Activated B cell treated with CpG ODN at 0.5 μM for 24 hours (primary cell): ENCODE results near the gene SHISA4. TPM values are rescaled to one million over a fixed set of nuclear protein-coding genes. Genes with fewer than 3 reads are reported as not detected.

Experiments used
- ATAC-seq: fragments of 200-7000 bp; cut with Tn5 transposase; one replicate; pipeline ENCODE4 v1.10.0; 2021; ENCODE audit warnings: low read depth, mild to moderate bottlenecking, moderate library complexity
- CTCF ChIA-PET: fragments of 350-600 bp; sonication (Branson Sonifier 250); formaldehyde crosslinking; loops from one replicate; lab custom pipeline; 2021; ENCODE audit warnings: antibody characterized with exemption; lab: Charles Lee
- POLR2A ChIA-PET: fragments of 350-600 bp; sonication (Branson Sonifier 250); formaldehyde crosslinking; loops from one replicate; lab custom pipeline; 2021; ENCODE audit warnings: antibody characterized with exemption; lab: Charles Lee
- DNase-seq: peaks from one replicate; pipeline ENCODE4 v3.0.0; 2022
- H3K27ac Mint-ChIP-seq: one replicate; pipeline ENCODE4 v1.8.0; 2020; ENCODE audit warnings: mixed read lengths
- H3K27me3 Mint-ChIP-seq: one replicate; pipeline ENCODE4 v1.8.0; 2021; ENCODE audit warnings: mixed read lengths
- H3K36me3 Mint-ChIP-seq: one replicate; pipeline ENCODE4 v1.8.0; 2021; ENCODE audit warnings: low read depth, mixed read lengths
- H3K4me1 Mint-ChIP-seq: one replicate; pipeline ENCODE4 v1.8.0; 2021; ENCODE audit warnings: mixed read lengths
- H3K4me3 Mint-ChIP-seq: one replicate; pipeline ENCODE4 v1.8.0; 2020; ENCODE audit warnings: mild to moderate bottlenecking, mixed read lengths
- H3K9me3 Mint-ChIP-seq: one replicate; pipeline ENCODE4 v1.8.0; 2020; ENCODE audit warnings: mixed read lengths
- intact Hi-C: fragments of 100-400 bp; cut with micrococcal nuclease; formaldehyde crosslinking; loops from one replicate; pipeline ENCODE4 v1.15.1; 2024
- total RNA-seq: library from RNA; stranded (reverse); gene quantifications from 2 replicates; pipeline ENCODE4 v1.2.3, GENCODE V29; 2022
- TF ChIP-seq, protein P1 (sequence below): fragments of 200-600 bp; IDR thresholded peaks from one replicate; pipeline ENCODE4 v1.8.0; 2022; ENCODE audit warnings: antibody characterized with exemption, mild to moderate bottlenecking

The SHISA4 gene
- total RNA-seq, 1 donor from 2014 or later, result 0.35 TPM

DNA sequence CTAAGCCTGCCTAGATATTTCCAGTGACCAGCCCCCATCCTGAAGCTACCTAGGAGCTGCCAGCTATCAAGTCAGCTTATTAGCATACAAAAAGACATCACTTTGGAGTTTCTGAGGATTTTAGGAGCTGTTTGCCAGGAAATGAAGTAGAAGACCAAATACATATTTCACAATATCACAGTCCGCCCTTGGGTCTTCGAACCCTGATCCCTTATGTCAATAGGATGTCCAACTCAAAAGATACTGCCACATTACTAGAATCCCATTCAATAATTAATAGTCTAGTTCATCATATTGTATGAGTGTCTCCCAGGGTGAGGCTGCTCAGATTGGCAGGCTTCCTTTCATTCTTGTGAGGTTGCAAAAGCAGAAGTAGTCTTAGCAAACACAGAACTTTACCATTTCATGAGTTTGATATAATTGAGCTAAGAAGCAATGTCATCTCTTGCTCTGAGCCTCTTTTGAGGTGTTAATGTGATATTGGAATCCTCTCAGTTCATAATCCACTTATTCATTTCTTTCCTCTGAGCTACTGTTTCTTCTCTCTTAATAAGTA lies 46.1 kb upstream of the SHISA4 start:
- POLR2A ChIA-PET, result no interaction called here
- CTCF ChIA-PET, result interaction anchor here (1.1 kb wide), 1 partner anchor 13 kb away, joined by 3 read pairs; no protein-coding TSS in a partner anchor
- ATAC-seq (no peak), DNase-seq (no peak)
- Mint-ChIP-seq H3K9me3 (no peaks in the 10 kb centered on the region), H3K27me3 (no peaks in the 10 kb centered on the region), H3K4me1 (peaks cover 21% of the 10 kb centered on the region), H3K36me3 (peaks cover 26% of the 10 kb centered on the region), H3K27ac (no peak overlapping the region), H3K4me3 (no peak overlapping the region)
- intact Hi-C loops, result no loop called here
- TF ChIP-seq, protein P1, sequence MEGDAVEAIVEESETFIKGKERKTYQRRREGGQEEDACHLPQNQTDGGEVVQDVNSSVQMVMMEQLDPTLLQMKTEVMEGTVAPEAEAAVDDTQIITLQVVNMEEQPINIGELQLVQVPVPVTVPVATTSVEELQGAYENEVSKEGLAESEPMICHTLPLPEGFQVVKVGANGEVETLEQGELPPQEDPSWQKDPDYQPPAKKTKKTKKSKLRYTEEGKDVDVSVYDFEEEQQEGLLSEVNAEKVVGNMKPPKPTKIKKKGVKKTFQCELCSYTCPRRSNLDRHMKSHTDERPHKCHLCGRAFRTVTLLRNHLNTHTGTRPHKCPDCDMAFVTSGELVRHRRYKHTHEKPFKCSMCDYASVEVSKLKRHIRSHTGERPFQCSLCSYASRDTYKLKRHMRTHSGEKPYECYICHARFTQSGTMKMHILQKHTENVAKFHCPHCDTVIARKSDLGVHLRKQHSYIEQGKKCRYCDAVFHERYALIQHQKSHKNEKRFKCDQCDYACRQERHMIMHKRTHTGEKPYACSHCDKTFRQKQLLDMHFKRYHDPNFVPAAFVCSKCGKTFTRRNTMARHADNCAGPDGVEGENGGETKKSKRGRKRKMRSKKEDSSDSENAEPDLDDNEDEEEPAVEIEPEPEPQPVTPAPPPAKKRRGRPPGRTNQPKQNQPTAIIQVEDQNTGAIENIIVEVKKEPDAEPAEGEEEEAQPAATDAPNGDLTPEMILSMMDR, result no peak

DNA sequence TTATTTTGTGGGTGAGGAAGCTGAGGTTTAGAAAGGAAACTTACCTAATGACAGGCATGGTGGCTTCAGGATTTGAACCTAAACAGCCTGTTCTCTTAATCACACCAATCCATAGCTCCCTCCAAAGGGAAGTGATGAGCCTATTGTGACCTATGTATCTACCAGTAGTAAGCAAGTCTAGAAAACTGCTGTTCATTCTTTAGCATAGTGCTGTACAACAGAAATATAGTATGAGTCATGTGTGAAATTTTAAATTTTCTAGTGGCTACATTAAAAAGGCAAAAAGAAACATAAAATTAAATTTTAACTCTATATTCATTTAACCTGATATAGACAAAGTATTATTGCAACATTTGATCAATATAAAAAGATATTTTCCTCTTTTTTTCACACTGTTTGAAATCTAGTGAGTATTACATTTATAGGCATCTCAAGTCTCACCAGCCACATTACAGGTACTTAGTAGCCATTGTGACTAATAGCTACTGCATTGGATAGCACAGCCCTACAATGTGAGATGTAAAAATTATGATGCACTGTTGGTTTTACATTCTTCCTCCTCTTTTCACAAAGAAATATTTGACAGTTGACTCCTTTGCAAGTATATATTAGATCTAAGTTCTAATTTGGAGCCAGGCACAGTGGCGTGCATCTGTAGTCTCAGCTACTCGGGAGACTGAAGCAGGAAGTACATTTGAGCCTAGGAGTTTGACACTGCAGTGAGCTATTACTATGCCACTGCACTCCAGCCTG lies 43.2 kb upstream of the SHISA4 start:
- peaks cover 20% of the 10 kb centered on the region for H3K4me1 Mint-ChIP-seq
- H3K4me3 Mint-ChIP-seq, result no peak overlapping the region
- H3K27me3 Mint-ChIP-seq, result no peaks in the 10 kb centered on the region
- DNase-seq (no peak), ATAC-seq (no peak)
- H3K27ac Mint-ChIP-seq, result no peak overlapping the region
- TF ChIP-seq, protein P1, result no peak
- intact Hi-C loops, result no loop called here
- CTCF ChIA-PET, result no interaction called here
- no peaks in the 10 kb centered on the region for H3K9me3 Mint-ChIP-seq
- POLR2A ChIA-PET, result no interaction called here
- H3K36me3 Mint-ChIP-seq, result peaks cover 42% of the 10 kb centered on the region

DNA sequence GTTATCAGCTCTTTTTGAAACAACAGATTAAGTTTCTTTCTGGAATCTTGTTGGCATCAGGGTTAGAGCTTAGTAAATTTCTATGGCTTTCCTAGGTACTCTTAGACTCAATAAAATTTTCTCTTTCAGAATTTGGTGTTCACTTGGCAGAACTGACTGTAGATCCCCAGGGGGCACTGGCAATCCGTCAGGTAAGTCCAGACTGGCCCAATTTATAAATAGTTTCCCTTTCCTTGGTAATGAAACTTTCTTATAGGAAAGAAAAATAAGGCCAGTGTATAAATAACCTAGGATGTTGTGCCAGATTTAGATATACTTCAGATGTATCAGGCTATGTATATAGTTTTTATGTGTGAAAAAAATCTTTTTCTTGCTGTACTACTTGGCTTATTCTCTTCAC lies 41.5 kb upstream of the SHISA4 start:
- H3K4me3 Mint-ChIP-seq, result no peak overlapping the region
- H3K9me3 Mint-ChIP-seq, result no peaks in the 10 kb centered on the region

DNA sequence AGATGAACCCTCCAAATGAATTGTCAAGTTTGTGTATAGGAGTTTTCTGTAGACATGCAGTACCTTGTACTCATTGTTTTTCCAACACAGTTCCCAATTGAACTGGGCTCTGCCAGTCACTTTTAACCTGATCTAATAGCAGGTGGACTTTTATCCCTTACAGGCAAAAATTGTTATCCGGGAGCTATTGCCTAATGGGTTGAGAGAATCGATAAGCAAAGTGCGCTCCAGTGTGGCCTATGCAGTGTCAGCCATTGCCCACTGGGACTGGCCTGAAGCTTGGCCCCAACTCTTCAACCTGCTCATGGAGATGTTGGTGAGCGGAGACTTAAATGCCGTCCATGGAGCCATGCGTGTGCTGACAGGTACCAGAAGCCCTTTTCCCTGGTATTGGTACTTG lies 40.5 kb upstream of the SHISA4 start:
- Mint-ChIP-seq H3K4me3 (no peak overlapping the region), H3K27ac (no peak overlapping the region), H3K9me3 (no peaks in the 10 kb centered on the region), H3K27me3 (no peaks in the 10 kb centered on the region), H3K4me1 (no peaks in the 10 kb centered on the region), H3K36me3 (peaks cover 55% of the 10 kb centered on the region)
- TF ChIP-seq, protein P1, result no peak
- CTCF ChIA-PET, result interaction anchor here (0.7 to 1.1 kb wide), 2 partner anchors 20 to 139 kb away, joined by 3 to 4 read pairs; partner anchors contain the start of gene IPO9
- intact Hi-C loops, result no loop called here
- ATAC-seq (no peak), DNase-seq (no peak)
- POLR2A ChIA-PET, result no interaction called here

More for the DNA sequence above, 41.5 kb upstream of the SHISA4 start:
- DNase-seq, result no peak
- no peak overlapping the region for H3K27ac Mint-ChIP-seq
- no peaks in the 10 kb centered on the region for H3K27me3 Mint-ChIP-seq
- intact Hi-C loops, result no loop called here
- TF ChIP-seq, protein P1, result no peak
- H3K36me3 Mint-ChIP-seq, result peaks cover 47% of the 10 kb centered on the region
- ChIA-PET CTCF (interaction anchor here (1.1 kb wide), 1 partner anchor 138 kb away, joined by 3 read pairs; no protein-coding TSS in a partner anchor), POLR2A (no interaction called here)
- H3K4me1 Mint-ChIP-seq, result peaks cover 8% of the 10 kb centered on the region
- no peak for ATAC-seq

DNA sequence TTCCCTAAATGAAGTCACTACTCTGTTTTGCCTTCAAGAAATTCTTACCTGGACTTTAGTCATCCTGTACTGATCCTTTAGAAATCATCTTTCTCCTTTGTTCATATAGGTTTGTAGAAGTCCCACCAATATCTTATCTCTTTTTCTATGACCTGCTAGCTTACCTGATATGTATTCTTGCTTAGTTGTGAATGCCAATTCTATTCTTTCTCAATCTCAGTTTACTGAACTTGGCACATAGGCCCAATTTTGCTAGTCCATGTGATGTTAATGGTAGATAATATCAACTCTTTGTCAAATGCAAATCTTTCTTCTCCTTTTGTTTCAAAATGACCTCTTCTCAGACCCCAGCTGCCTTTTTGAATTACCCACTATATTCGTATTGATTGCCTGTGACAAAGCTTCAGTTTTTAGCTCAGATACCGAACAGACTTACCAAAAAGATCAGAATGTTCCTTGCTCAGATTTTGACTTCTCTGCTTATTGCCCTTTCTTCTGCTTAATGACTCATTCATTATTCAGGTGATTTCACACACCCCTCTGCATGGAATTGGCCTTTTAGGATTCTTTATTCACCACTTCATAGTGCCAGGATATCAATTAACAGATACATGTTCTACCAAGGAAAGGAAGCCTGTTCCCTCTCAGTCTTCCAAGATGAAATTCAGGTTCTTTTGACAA lies 39.2 kb upstream of the SHISA4 start:
- DNase-seq (no peak), ATAC-seq (no peak)
- Mint-ChIP-seq H3K27me3 (no peaks in the 10 kb centered on the region), H3K4me3 (no peak overlapping the region), H3K27ac (no peak overlapping the region), H3K4me1 (no peaks in the 10 kb centered on the region), H3K9me3 (no peaks in the 10 kb centered on the region), H3K36me3 (peaks cover 65% of the 10 kb centered on the region)
- TF ChIP-seq, protein P1, result no peak
- ChIA-PET POLR2A (interaction anchor here (0.5 kb wide), 1 partner anchor 513 kb away, joined by 6 read pairs; no protein-coding TSS in a partner anchor), CTCF (no interaction called here)
- intact Hi-C loops, result no loop called here
